ENCODE data around the gene HMG20A.
A peak's percentile ranks its signal among the peaks of the same experiment; 100 is the strongest.

Gene HMG20A

GRCh38 chr15:77456746-77457145, 36.1 kb downstream of the HMG20A start:
- TF ChIP-seq, protein P1, sequence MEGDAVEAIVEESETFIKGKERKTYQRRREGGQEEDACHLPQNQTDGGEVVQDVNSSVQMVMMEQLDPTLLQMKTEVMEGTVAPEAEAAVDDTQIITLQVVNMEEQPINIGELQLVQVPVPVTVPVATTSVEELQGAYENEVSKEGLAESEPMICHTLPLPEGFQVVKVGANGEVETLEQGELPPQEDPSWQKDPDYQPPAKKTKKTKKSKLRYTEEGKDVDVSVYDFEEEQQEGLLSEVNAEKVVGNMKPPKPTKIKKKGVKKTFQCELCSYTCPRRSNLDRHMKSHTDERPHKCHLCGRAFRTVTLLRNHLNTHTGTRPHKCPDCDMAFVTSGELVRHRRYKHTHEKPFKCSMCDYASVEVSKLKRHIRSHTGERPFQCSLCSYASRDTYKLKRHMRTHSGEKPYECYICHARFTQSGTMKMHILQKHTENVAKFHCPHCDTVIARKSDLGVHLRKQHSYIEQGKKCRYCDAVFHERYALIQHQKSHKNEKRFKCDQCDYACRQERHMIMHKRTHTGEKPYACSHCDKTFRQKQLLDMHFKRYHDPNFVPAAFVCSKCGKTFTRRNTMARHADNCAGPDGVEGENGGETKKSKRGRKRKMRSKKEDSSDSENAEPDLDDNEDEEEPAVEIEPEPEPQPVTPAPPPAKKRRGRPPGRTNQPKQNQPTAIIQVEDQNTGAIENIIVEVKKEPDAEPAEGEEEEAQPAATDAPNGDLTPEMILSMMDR (IDR thresholded peaks at IDR 0.05; ENCODE audit: low read depth, low read length) = no peak
- no peak for DNase-seq (ENCODE audit: extremely low read depth, low read depth)

GRCh38 chr15:77457191-77457904, 36.7 kb downstream of the HMG20A start:
- TF ChIP-seq, protein P1 (IDR thresholded peaks at IDR 0.05; ENCODE audit: low read depth, low read length) = no peak
- DNase-seq (ENCODE audit: extremely low read depth, low read depth) = no peak

DNA sequence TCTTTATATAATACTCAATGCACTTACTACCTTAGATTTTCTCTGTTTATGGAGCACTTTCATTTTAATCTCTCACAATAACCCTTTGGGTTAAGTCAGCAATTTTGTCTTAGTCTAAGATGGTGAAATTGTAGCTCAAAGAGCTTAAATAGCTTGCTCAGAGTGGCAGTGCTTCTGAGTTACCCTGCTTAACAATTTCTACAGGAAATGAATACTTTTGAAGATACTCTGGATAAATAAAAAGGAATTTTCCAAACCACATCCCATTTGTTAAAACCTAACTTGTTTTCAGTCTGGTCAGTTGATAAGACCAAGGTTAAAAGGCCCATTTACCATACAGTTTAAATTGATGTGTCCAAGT, 37.2 kb downstream of the HMG20A start:
- peak; percentile 25 for DNase-seq (ENCODE audit: extremely low read depth, low read depth)

GRCh38 chr15:77459031-77459430, 38.3 kb downstream of the HMG20A start:
- DNase-seq (ENCODE audit: extremely low read depth, low read depth) = no peak
- TF ChIP-seq, protein P1 (IDR thresholded peaks at IDR 0.05; ENCODE audit: low read depth, low read length) = no peak

More for the DNA sequence above, 37.2 kb downstream of the HMG20A start:
- TF ChIP-seq, protein P1 (IDR thresholded peaks at IDR 0.05; ENCODE audit: low read depth, low read length) = no peak

GRCh38 chr15:77461486-77461885, 40.8 kb downstream of the HMG20A start:
- TF ChIP-seq, protein P1 (IDR thresholded peaks at IDR 0.05; ENCODE audit: low read depth, low read length) = no peak
- DNase-seq (ENCODE audit: extremely low read depth, low read depth) = no peak

DNA sequence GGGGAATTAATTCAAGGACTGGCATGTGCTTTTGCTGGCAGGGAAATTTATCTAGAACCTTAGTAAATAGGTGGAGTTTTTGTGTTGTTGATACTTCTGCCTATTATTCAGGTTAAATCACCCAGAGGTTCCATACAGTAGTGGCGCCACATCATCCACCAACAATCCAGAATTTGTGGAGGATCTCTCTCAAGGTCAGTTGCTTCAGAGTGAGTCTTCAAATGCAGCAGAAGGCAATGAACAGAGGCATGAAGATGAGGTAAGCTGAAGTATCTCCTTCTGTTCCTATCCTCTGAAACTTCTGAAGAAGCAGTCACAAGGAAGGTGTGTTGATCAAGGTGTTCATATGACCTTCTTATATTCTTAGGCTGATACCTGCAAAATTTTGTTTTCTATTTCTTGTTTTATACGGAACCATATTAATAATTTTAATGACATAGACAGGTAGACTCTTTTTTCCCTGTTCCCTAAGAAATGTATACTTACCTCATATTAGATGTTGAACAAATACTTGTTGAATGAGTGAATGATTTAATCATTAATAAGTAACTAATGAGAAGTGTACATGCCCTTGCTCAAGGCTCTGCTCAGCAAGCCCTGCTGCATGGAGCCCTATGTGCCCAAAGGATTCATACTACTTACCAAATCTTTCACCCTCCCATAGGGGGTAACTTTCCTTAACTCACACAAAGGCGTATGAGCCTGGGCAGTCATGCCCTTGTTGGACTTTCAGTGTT, 43.6 kb downstream of the HMG20A start:
- TF ChIP-seq, protein P1 (IDR thresholded peaks at IDR 0.05; ENCODE audit: low read depth, low read length) = no peak
- no peak for DNase-seq (ENCODE audit: extremely low read depth, low read depth)

DNA sequence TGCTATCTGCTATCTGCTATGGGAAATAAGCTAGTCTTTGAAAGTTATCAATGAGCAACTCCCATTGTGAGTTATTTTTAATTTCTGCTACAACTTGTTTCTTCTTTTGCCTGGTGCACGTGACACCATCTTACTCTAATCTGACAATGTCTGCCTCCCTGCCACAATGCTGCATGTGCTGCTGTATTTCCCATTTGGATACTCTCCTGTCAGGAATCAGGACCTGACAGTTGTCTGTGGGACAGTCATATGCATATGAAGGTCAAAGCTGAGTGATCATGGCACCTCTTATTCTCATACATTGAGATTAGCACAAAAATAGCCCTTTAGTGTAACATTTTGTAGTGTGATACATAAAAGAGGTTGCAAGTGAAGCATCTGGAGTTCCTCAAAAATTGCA, 45.8 kb downstream of the HMG20A start:
- DNase-seq (ENCODE audit: extremely low read depth, low read depth) = no peak
- TF ChIP-seq, protein P1 (IDR thresholded peaks at IDR 0.05; ENCODE audit: low read depth, low read length) = no peak
